NB4 (cell line): ENCODE measurements around the gene CNTN4.

Experiments used
- DNase-seq: peaks from one replicate; pipeline ENCODE4 v3.0.0; 2010; ENCODE audit warnings: low read depth
- H3K4me3 ChIP-seq: one replicate; pipeline ENCODE4 v1.5.1; 2011; ENCODE audit warnings: mild to moderate bottlenecking, low read depth, low read length, moderate library complexity
- MYC ChIP-seq: IDR thresholded peaks from 2 replicates; pipeline ENCODE4 v1.6.1; 2011; ENCODE audit warnings: low read depth, low read length
- POLR2A ChIP-seq: IDR thresholded peaks from 2 replicates; pipeline ENCODE4 v1.6.1; 2011; ENCODE audit warnings: mild to moderate bottlenecking; ENCODE audit not compliant: insufficient read length; ENCODE audit errors: extremely low read depth
- TF ChIP-seq, protein P1 (sequence below): IDR thresholded peaks from one replicate; pipeline ENCODE4 v1.5.1; 2012; ENCODE audit warnings: low read depth, low read length
- TF ChIP-seq, protein P2 (sequence below): IDR thresholded peaks from 2 replicates; pipeline ENCODE4 v1.6.1; 2011; ENCODE audit warnings: low read depth, low read length

CNTN4 gene

DNA sequence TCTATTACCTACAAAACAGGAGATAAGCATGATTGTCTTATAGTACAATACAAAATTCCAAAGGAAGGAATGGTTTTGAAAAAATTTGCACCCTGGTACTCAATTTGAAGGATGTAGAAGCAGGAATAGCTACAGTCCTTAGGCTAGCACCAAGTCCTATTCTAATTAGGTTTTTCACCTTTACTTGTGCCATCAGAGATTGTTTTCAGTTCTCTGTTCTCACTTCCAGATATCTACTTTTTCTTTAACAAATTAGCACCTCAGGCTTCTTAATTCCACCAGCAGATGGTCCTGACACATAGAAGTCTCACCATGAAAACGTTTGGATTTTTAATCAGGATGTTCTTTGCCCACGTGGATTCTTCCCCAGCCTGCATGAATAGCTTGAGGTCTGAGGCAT lies 967.7 kb downstream of the CNTN4 start:
- TF ChIP-seq, protein P1, sequence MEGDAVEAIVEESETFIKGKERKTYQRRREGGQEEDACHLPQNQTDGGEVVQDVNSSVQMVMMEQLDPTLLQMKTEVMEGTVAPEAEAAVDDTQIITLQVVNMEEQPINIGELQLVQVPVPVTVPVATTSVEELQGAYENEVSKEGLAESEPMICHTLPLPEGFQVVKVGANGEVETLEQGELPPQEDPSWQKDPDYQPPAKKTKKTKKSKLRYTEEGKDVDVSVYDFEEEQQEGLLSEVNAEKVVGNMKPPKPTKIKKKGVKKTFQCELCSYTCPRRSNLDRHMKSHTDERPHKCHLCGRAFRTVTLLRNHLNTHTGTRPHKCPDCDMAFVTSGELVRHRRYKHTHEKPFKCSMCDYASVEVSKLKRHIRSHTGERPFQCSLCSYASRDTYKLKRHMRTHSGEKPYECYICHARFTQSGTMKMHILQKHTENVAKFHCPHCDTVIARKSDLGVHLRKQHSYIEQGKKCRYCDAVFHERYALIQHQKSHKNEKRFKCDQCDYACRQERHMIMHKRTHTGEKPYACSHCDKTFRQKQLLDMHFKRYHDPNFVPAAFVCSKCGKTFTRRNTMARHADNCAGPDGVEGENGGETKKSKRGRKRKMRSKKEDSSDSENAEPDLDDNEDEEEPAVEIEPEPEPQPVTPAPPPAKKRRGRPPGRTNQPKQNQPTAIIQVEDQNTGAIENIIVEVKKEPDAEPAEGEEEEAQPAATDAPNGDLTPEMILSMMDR = no peak
- TF ChIP-seq POLR2A = no peak
- TF ChIP-seq MYC = no peak
- TF ChIP-seq, protein P2, sequence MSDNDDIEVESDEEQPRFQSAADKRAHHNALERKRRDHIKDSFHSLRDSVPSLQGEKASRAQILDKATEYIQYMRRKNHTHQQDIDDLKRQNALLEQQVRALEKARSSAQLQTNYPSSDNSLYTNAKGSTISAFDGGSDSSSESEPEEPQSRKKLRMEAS = no peak
- no peak for DNase-seq
- H3K4me3 ChIP-seq = no peak overlapping the region

DNA sequence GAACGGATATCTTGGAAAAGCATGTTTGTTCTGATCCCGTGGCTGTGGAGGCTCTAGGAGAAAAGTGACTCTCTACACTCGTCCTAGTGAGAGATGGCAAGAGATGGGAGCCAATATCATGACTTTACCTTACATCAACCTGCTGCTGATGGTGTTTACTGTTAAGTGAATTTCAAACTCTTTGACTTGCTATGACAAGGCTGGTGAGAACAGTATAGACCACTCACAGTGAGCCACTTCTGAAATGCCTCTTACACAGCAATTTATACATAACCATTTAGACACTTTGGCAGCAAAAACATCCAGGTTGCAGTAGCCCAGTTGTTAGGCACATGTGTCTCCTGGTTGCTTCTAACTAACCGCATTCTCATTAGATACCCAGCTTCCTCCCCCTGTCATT lies 968.2 kb downstream of the CNTN4 start:
- TF ChIP-seq, protein P2 = no peak
- TF ChIP-seq POLR2A (no peak), MYC (no peak)
- TF ChIP-seq, protein P1 = no peak

DNA sequence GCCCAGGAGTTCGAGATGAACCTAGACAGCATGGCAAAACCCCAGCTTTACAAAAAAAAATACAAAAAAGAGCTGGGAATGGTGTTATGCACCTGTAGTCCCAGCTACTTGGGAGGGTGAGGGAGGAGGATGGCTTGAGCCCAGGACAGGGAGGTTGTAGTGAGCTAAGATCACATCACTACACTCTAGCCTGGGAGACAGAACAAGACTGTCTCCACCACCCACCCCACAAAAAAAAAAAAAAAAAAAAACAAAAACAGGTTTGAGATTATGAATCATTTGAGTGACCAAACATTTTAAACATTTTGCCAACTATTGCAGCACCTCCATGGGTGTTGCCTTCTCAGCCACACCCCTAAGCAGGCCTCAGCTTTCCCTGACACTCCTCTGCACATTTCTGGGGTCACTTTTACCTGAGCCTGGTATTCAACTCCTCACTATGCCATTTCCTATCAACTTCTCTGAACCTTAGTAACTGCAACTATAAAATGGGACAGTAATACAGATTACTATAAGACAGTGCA lies 969.8 kb downstream of the CNTN4 start:
- TF ChIP-seq, protein P2 = no peak
- TF ChIP-seq, protein P1 = no peak
- TF ChIP-seq MYC (no peak), POLR2A (no peak)
- DNase-seq = no peak
- no peak overlapping the region for H3K4me3 ChIP-seq

More for the DNA sequence above, 968.2 kb downstream of the CNTN4 start:
- H3K4me3 ChIP-seq = no peak overlapping the region
- DNase-seq = no peak

DNA sequence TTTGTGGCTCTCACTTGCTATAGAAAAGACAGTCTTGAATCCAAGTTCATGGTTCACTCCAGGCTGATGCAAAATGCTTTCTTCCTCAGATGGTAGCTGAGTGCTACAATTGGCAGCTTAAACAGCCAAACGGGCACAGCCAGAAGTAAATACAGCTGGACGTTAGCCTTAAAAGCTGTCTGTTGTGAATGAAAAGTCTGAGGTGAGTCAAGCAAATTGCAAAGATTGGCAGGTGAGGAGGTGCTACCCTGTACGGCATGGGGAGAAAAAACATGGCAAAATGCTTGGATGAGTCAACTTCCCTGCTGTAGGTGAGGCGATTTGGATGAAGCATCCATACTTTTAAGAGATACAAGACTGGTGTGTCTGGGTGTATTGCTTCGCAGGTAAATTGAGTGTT lies 971.1 kb downstream of the CNTN4 start:
- TF ChIP-seq POLR2A (no peak), MYC (no peak)
- TF ChIP-seq, protein P1 = no peak
- TF ChIP-seq, protein P2 = no peak

DNA sequence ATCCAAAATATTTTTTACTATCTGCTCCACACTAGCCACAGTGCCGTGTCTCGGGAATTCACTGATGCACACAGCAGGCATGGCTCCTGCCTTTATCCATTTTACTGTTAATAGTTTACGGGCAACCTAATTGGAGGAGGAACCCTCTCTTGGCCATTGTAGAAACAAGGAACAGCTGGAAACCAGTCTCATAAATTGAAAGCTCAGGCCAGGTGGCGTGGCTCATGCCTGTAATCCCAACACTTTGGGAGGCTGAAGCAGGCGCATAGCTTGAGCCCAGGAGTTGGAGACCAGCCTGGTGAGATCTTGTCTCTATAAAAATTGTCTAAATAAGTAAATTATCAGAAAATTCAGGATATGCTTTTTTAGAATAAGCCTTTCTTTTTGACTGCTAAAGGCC lies 972.5 kb downstream of the CNTN4 start:
- no peak for TF ChIP-seq POLR2A
- TF ChIP-seq, protein P2 = no peak
- TF ChIP-seq, protein P1 = no peak
- no peak for TF ChIP-seq MYC
- no peak for DNase-seq
- no peak overlapping the region for H3K4me3 ChIP-seq

More for the DNA sequence above, 971.1 kb downstream of the CNTN4 start:
- no peak overlapping the region for H3K4me3 ChIP-seq
- no peak for DNase-seq
